Fibroblast of lung (primary cell): ENCODE results near the gene TREX2. TPM values are rescaled to one million over a fixed set of nuclear protein-coding genes. Genes with fewer than 3 reads are reported as not detected.

Source experiments
- DNase-seq, 2 donors: peaks; one replicate each; pipeline versions ENCODE4 v3.0.0 to v3.0.0-alpha.2; 2010; ENCODE audit warnings: low read depth in 2 of 2
- H2AFZ ChIP-seq: 2 replicates; pipeline ENCODE4 v1.5.1; 2012; ENCODE audit warnings: low read length, control low read depth, inconsistent platforms
- H3K27ac ChIP-seq: 2 replicates; pipeline ENCODE4 v1.5.1; 2011; ENCODE audit warnings: low read length, control low read depth; ENCODE audit not compliant: insufficient read depth
- H3K27me3 ChIP-seq: 2 replicates; pipeline ENCODE4 v1.5.1; 2011; ENCODE audit warnings: mild to moderate bottlenecking, low read length; ENCODE audit not compliant: control insufficient read depth, insufficient read depth
- H3K36me3 ChIP-seq: 2 replicates; pipeline ENCODE4 v1.5.1; 2011; ENCODE audit warnings: low read length; ENCODE audit not compliant: control insufficient read depth, insufficient read depth
- H3K4me1 ChIP-seq: 2 replicates; pipeline ENCODE4 v1.5.1; 2011; ENCODE audit warnings: low read length; ENCODE audit not compliant: control insufficient read depth, insufficient read depth; ENCODE audit errors: extremely low read depth
- H3K4me2 ChIP-seq: 2 replicates; pipeline ENCODE4 v1.5.1; 2011; ENCODE audit warnings: low read length, control low read depth; ENCODE audit not compliant: insufficient read depth; ENCODE audit errors: extremely low read depth
- H3K4me3 ChIP-seq, 4 experiments: fragments of 200-600 bp in 1 of 4; sonication (generic) in 1 of 4; replicated peaks in 1 of 4; 2 replicates each; pipeline ENCODE4 v1.5.1; 2011 to 2016; ENCODE audit warnings: low read length in 4 of 4, low read depth in 3 of 4, mild to moderate bottlenecking in 3 of 4, control low read depth in 2 of 4, inconsistent platforms in 1 of 4, mixed read lengths in 1 of 4; ENCODE audit not compliant: insufficient read depth in 1 of 4; ENCODE audit errors: control extremely low read depth in 1 of 4
- H3K79me2 ChIP-seq: 2 replicates; pipeline ENCODE4 v1.5.1; 2012; ENCODE audit warnings: mild to moderate bottlenecking, low read length, inconsistent platforms; ENCODE audit not compliant: control insufficient read depth, insufficient read depth
- H3K9ac ChIP-seq: 2 replicates; pipeline ENCODE4 v1.5.1; 2011; ENCODE audit warnings: mild to moderate bottlenecking, low read length, control low read depth; ENCODE audit not compliant: insufficient read depth
- H3K9me3 ChIP-seq: 2 replicates; pipeline ENCODE4 v1.5.1; 2012; ENCODE audit warnings: low read depth, low read length; ENCODE audit not compliant: control insufficient read depth, insufficient read depth
- H4K20me1 ChIP-seq: 2 replicates; pipeline ENCODE4 v1.5.1; 2011; ENCODE audit warnings: low read length; ENCODE audit not compliant: control insufficient read depth, insufficient read depth; ENCODE audit errors: extremely low read depth
- EZH2 ChIP-seq: IDR thresholded peaks from 2 replicates; pipeline ENCODE4 v1.5.1; 2012; ENCODE audit warnings: low read length, control low read depth, mild to moderate bottlenecking; ENCODE audit errors: missing control alignments
- polyA plus RNA-seq, 2 donors: library from polyadenylated mRNA; depleted of rRNA in 1 of 2; stranded (reverse) in 1 of 2; unstranded in 1 of 2; fragments of >200 nt; gene quantifications; 2 replicates each; pipeline ENCODE4 v1.2.1, GENCODE V29; 2011 to 2012; ENCODE audit warnings: missing spikeins in 1 of 2
- total RNA-seq: library from RNA; depleted of rRNA; stranded (reverse); fragments of >200 nt; gene quantifications from 2 replicates; pipeline ENCODE4 v1.2.1, GENCODE V29; 2014
- TF ChIP-seq, protein P1 (sequence below), 2 donors: IDR thresholded peaks in 1 of 2; conservative IDR thresholded peaks in 1 of 2; 1 replicate in 1 of 2; 2 replicates in 1 of 2; pipeline ENCODE4 v1.5.1; 2011 to 2012; ENCODE audit warnings: low read length in 2 of 2, control low read depth in 1 of 2, inconsistent platforms in 1 of 2, low read depth in 1 of 2, mild to moderate bottlenecking in 1 of 2

The TREX2 gene
- total and polyA plus RNA-seq, 2 donors (not counting 1 experiment from before 2014, with no cell fraction given): 3.1 TPM; not detected in 1

- Histone ChIP-seq H2AFZ (no peak overlapping the region), H3K9ac (no peak overlapping the region), H3K79me2 (no peaks in the 10 kb centered on the region), H3K27ac (peak overlapping the region; percentile 17), H3K9me3 (no peaks in the 10 kb centered on the region), H3K4me2 (peak overlapping the region; percentile 51), H3K36me3 (no peaks in the 10 kb centered on the region), H4K20me1 (no peaks in the 10 kb centered on the region), H3K4me3 (no peak overlapping the region), H3K27me3 (no peaks in the 10 kb centered on the region), H3K4me1 (peaks cover 19% of the 10 kb centered on the region)
- DNase-seq: no peak
- TF ChIP-seq, protein P1, sequence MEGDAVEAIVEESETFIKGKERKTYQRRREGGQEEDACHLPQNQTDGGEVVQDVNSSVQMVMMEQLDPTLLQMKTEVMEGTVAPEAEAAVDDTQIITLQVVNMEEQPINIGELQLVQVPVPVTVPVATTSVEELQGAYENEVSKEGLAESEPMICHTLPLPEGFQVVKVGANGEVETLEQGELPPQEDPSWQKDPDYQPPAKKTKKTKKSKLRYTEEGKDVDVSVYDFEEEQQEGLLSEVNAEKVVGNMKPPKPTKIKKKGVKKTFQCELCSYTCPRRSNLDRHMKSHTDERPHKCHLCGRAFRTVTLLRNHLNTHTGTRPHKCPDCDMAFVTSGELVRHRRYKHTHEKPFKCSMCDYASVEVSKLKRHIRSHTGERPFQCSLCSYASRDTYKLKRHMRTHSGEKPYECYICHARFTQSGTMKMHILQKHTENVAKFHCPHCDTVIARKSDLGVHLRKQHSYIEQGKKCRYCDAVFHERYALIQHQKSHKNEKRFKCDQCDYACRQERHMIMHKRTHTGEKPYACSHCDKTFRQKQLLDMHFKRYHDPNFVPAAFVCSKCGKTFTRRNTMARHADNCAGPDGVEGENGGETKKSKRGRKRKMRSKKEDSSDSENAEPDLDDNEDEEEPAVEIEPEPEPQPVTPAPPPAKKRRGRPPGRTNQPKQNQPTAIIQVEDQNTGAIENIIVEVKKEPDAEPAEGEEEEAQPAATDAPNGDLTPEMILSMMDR (conservative IDR thresholded peaks at IDR 0.05 in 1 of 2, IDR thresholded peaks at IDR 0.05 in 1 of 2; ENCODE audit: low read depth in 1 of 2, low read length in 2 of 2): no peak
- no peak for TF ChIP-seq EZH2
Measured at GRCh38 chrX:153477364-153477857, 31.6 kb upstream of the TREX2 start.

GRCh38 chrX:153476666-153477363, 31.0 kb upstream of the TREX2 start:
- H3K27me3 ChIP-seq: no peaks in the 10 kb centered on the region
- H3K4me3 ChIP-seq: no peak overlapping the region
- TF ChIP-seq, protein P1 (conservative IDR thresholded peaks at IDR 0.05 in 1 of 2, IDR thresholded peaks at IDR 0.05 in 1 of 2; ENCODE audit: low read depth in 1 of 2, low read length in 2 of 2): no peak
- TF ChIP-seq EZH2: no peak
- H3K9ac ChIP-seq: no peak overlapping the region
- no peaks in the 10 kb centered on the region for H3K9me3 ChIP-seq
- H3K36me3 ChIP-seq: no peaks in the 10 kb centered on the region
- H3K79me2 ChIP-seq: no peaks in the 10 kb centered on the region
- H4K20me1 ChIP-seq: no peaks in the 10 kb centered on the region
- H3K4me2 ChIP-seq: no peak overlapping the region
- peak; percentile 30 to 79 for DNase-seq
- H3K27ac ChIP-seq: peak overlapping the region; percentile 17
- no peak overlapping the region for H2AFZ ChIP-seq
- peaks cover 19% of the 10 kb centered on the region for H3K4me1 ChIP-seq

DNA sequence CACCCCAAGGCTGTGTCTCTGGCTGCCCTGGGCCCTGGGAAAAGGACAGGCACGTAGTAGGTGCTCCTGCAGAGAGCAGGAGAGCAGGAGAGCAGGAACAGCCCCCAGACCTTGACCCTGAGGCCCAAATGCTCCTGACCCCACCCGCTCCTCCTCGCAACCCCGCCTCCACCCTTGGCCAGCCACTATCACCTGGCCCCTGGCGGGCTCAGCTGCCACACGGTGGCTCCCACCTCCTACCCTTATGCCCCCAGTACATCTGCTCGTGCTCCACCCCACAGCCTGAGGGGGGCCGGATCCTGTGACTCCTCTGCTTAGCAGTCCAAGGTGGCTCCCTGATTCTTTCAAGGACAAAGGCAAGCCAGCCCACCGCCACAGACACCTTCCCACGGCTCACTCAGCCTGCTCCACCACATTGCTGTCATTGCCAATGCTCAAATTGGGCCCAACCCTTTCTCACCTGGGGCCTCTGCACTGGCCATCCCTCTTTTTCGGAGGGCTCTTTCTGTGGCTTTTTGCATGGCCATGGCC, 30.0 kb upstream of the TREX2 start:
- Histone ChIP-seq H2AFZ (no peak overlapping the region), H3K27me3 (no peaks in the 10 kb centered on the region), H3K36me3 (no peaks in the 10 kb centered on the region), H3K79me2 (no peaks in the 10 kb centered on the region), H3K4me3 (no peak overlapping the region), H3K4me2 (no peak overlapping the region), H4K20me1 (no peaks in the 10 kb centered on the region), H3K9ac (no peak overlapping the region), H3K27ac (no peak overlapping the region), H3K4me1 (peaks cover 19% of the 10 kb centered on the region), H3K9me3 (no peaks in the 10 kb centered on the region)
- no peak for DNase-seq
- TF ChIP-seq, protein P1 (conservative IDR thresholded peaks at IDR 0.05 in 1 of 2, IDR thresholded peaks at IDR 0.05 in 1 of 2; ENCODE audit: low read depth in 1 of 2, low read length in 2 of 2): no peak
- no peak for TF ChIP-seq EZH2
